Ovary (tissue), 3 donors: ENCODE data around the gene PRPH2.

Source experiments
- POLR2A ChIP-seq: fragments of 450-650 bp; IDR thresholded peaks from one replicate; pipeline ENCODE4 v1.6.1; 2017; ENCODE audit warnings: antibody characterized with exemption, mild to moderate bottlenecking, moderate library complexity
- TF ChIP-seq, protein P1 (sequence below), 3 donors: fragments of 450-650 bp in 2 of 3; fragments of 200-600 bp in 1 of 3; IDR thresholded peaks; one replicate each; pipeline versions ENCODE4 v1.5.1 to v1.8.0; 2016 to 2022; ENCODE audit warnings: antibody characterized with exemption in 3 of 3, mild to moderate bottlenecking in 1 of 3
- donor health status: DM: no; HTN: no; CAD: no.

DNA sequence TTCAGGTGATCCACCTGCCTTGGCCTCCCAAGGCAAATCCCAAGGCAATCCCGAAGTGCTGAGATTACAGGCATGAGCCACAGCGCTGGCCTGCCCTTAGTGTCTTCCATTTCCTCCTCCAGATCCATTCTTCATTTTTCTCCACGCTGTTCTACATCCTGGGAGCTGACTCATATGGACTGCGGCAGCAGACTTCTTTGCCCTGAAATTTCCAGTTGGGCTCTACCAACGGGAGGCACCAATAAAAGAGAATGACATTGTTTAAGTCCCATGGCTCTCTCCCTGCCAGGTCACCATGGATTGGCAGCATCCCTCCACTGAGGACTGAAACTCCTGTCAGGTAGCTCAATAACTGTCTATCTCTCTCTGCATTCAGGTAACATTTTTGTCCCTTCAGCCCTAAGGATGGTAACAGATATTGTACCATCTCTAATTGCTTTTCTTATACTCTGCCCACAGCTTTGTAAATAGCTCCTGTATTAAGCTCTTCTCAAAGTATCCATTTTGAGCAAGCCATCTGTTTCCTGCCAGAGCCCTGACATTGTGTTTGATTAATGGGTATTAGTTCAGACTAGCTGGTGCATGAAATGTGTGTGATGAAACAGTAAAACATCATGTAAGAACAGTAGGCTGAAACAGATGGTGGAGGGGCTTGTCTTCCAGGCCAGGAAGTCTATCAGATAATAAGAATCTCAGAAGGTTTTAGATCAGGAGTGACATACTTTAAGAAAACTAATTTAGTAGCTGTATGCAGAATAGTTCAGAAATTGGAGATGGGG is 19.9 kb upstream of the PRPH2 start:
- TF ChIP-seq, protein P1, sequence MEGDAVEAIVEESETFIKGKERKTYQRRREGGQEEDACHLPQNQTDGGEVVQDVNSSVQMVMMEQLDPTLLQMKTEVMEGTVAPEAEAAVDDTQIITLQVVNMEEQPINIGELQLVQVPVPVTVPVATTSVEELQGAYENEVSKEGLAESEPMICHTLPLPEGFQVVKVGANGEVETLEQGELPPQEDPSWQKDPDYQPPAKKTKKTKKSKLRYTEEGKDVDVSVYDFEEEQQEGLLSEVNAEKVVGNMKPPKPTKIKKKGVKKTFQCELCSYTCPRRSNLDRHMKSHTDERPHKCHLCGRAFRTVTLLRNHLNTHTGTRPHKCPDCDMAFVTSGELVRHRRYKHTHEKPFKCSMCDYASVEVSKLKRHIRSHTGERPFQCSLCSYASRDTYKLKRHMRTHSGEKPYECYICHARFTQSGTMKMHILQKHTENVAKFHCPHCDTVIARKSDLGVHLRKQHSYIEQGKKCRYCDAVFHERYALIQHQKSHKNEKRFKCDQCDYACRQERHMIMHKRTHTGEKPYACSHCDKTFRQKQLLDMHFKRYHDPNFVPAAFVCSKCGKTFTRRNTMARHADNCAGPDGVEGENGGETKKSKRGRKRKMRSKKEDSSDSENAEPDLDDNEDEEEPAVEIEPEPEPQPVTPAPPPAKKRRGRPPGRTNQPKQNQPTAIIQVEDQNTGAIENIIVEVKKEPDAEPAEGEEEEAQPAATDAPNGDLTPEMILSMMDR (IDR thresholded peaks at IDR 0.05) = no peak
- TF ChIP-seq POLR2A = no peak
